LNCAP (cell line): ENCODE data around the gene FOXF1.

ENCODE experiments used
- CTCF ChIP-seq: fragments of 450-650 bp; IDR thresholded peaks from 2 replicates; pipeline ENCODE4 v1.5.1; 2017; ENCODE audit warnings: mild to moderate bottlenecking

The FOXF1 gene

GRCh38 chr16:86519007-86519648 lies 8.8 kb downstream of the FOXF1 start:
- TF ChIP-seq CTCF: no peak

- TF ChIP-seq CTCF: peak; percentile 95
Measured at GRCh38 chr16:86519649-86520316, 9.5 kb downstream of the FOXF1 start.

GRCh38 chr16:86520317-86521210 lies 10.2 kb downstream of the FOXF1 start:
- peak; percentile 1; the same call in 1 of the 2 replicates for TF ChIP-seq CTCF

- TF ChIP-seq CTCF: no peak
Measured at GRCh38 chr16:86521236-86522197, 11.2 kb downstream of the FOXF1 start.

- no peak for TF ChIP-seq CTCF
Measured at GRCh38 chr16:86522634-86523033, 12.3 kb downstream of the FOXF1 start.

- no peak for TF ChIP-seq CTCF
Measured at GRCh38 chr16:86523166-86523740, 12.9 kb downstream of the FOXF1 start.
